ENCODE data around the gene PPP6C.
"Not testable (repeated sequence)": the region's sequence is repeated elsewhere in the genome, so short reads cannot be mapped to it uniquely, and the experiment has no call there.

PPP6C gene

GRCh38 chr9:125183054-125183453, 6.5 kb downstream of the PPP6C start:
- no peak for DNase-seq (ENCODE audit: low read depth in 2 of 3, low spot score in 2 of 3)

- not testable (repeated sequence) for DNase-seq (ENCODE audit: low read depth in 2 of 3, low spot score in 2 of 3)
Observed at GRCh38 chr9:125181756-125182155, 7.8 kb downstream of the PPP6C start.

GRCh38 chr9:125180876-125181275, 8.7 kb downstream of the PPP6C start:
- no peak for DNase-seq (ENCODE audit: low read depth in 2 of 3, low spot score in 2 of 3)

GRCh38 chr9:125179776-125180175, 9.8 kb downstream of the PPP6C start:
- DNase-seq (ENCODE audit: low read depth in 2 of 3, low spot score in 2 of 3) = not testable (repeated sequence)

- DNase-seq (ENCODE audit: low read depth in 2 of 3, low spot score in 2 of 3) = no peak
Observed at GRCh38 chr9:125177888-125178287, 11.7 kb downstream of the PPP6C start.

GRCh38 chr9:125176636-125177035, 13.0 kb downstream of the PPP6C start:
- no peak for DNase-seq (ENCODE audit: low read depth in 2 of 3, low spot score in 2 of 3)

GRCh38 chr9:125172031-125172755, 17.4 kb downstream of the PPP6C start:
- no peak for DNase-seq (ENCODE audit: low read depth in 2 of 3, low spot score in 2 of 3)

GRCh38 chr9:125169895-125170294, 19.7 kb downstream of the PPP6C start:
- DNase-seq (ENCODE audit: low read depth in 2 of 3, low spot score in 2 of 3) = no peak

- no peak for DNase-seq (ENCODE audit: low read depth in 2 of 3, low spot score in 2 of 3)
Observed at GRCh38 chr9:125166762-125167161, 22.8 kb downstream of the PPP6C start.

GRCh38 chr9:125162891-125163290, 26.7 kb downstream of the PPP6C start:
- not testable (repeated sequence) for DNase-seq (ENCODE audit: low read depth in 2 of 3, low spot score in 2 of 3)

GRCh38 chr9:125161284-125161918, 28.2 kb downstream of the PPP6C start:
- DNase-seq (ENCODE audit: low read depth in 2 of 3, low spot score in 2 of 3) = no peak

- no peak for DNase-seq (ENCODE audit: low read depth in 2 of 3, low spot score in 2 of 3)
Observed at GRCh38 chr9:125160750-125161149, 28.9 kb downstream of the PPP6C start.

- DNase-seq (ENCODE audit: low read depth in 2 of 3, low spot score in 2 of 3) = no peak
Observed at GRCh38 chr9:125156551-125156950, 33.1 kb downstream of the PPP6C start.

- DNase-seq (ENCODE audit: low read depth in 2 of 3, low spot score in 2 of 3) = no peak
Observed at GRCh38 chr9:125153712-125154367, 35.8 kb downstream of the PPP6C start.

GRCh38 chr9:125151730-125152129, 37.9 kb downstream of the PPP6C start:
- DNase-seq (ENCODE audit: low read depth in 2 of 3, low spot score in 2 of 3) = no peak

- DNase-seq (ENCODE audit: low read depth in 2 of 3, low spot score in 2 of 3) = no peak
Observed at GRCh38 chr9:125150349-125151245, 39.0 kb downstream of the PPP6C start.

- no peak for DNase-seq (ENCODE audit: low read depth in 2 of 3, low spot score in 2 of 3)
Observed at GRCh38 chr9:125147401-125147951, 42.1 kb downstream of the PPP6C start.

GRCh38 chr9:125146247-125146646, 43.4 kb downstream of the PPP6C start:
- no peak for DNase-seq (ENCODE audit: low read depth in 2 of 3, low spot score in 2 of 3)

GRCh38 chr9:125145425-125145824, 44.2 kb downstream of the PPP6C start:
- no peak for DNase-seq (ENCODE audit: low read depth in 2 of 3, low spot score in 2 of 3)

- peak; percentile 82 to 97 (median 95) for DNase-seq (ENCODE audit: low read depth in 2 of 3, low spot score in 2 of 3)
Observed at GRCh38 chr9:125143377-125144090, 46.1 kb downstream of the PPP6C start, which contains the start of gene SCAI. Gene SCAI (minus strand): TSS chr9:125143528. CDS start chr9:125143437, 91 bp downstream.

Measured in activated CD8-positive, alpha-beta memory T cell treated with anti-CD3 and anti-CD28 coated beads for 48 hours (primary cell).